DOHH2 (cell line): ENCODE results near the gene TFR2.

Experiments
- CTCF ChIP-seq: fragments of 200-600 bp; sonication (generic); IDR thresholded peaks from one replicate; pipeline ENCODE4 v1.5.1; 2014; ENCODE audit warnings: antibody characterized with exemption, mild to moderate bottlenecking, low read depth, low read length; ENCODE audit not compliant: poor library complexity, severe bottlenecking
- EZH2phosphoT487 ChIP-seq: fragments of 200-600 bp; sonication (generic); IDR thresholded peaks from 2 replicates; pipeline ENCODE4 v1.6.1; 2017; ENCODE audit warnings: borderline replicate concordance, mild to moderate bottlenecking, antibody characterized with exemption, low read length, moderate library complexity, mixed read lengths

GRCh38 chr7:100630066-100630465, 11.3 kb downstream of the TFR2 start:
- TF ChIP-seq CTCF: no peak
- TF ChIP-seq EZH2phosphoT487: no peak
